SK-N-SH treated with all-trans-retinoic acid at 6 μM for 48 hours (cell line): ENCODE results near the gene CHID1.

Source experiments
- ATAC-seq: fragments of 200-7000 bp; cut with Tn5 transposase; 3 replicates; pipeline ENCODE4 v1.9.1; 2020; ENCODE audit warnings: mild to moderate bottlenecking, moderate library complexity
- ARNTL ChIP-seq: fragments of 450-650 bp; formaldehyde crosslinking; IDR thresholded peaks from 2 replicates; pipeline ENCODE4 v1.5.0; 2020; ENCODE audit warnings: low read depth, mild to moderate bottlenecking, moderate library complexity, borderline replicate concordance
- BACH2 ChIP-seq: fragments of 250-450 bp; sonication (Bioruptor Pico); IDR thresholded peaks from 2 replicates; pipeline ENCODE4 v1.9.0; 2021; ENCODE audit warnings: mild to moderate bottlenecking, borderline replicate concordance
- CREB5 ChIP-seq: fragments of 250-450 bp; sonication (Bioruptor Pico); IDR thresholded peaks from 2 replicates; pipeline ENCODE4 v1.5.1; 2020; ENCODE audit warnings: low read depth, mild to moderate bottlenecking, moderate library complexity
- CSDC2 ChIP-seq: fragments of 250-450 bp; sonication (Bioruptor Pico); IDR thresholded peaks from 2 replicates; pipeline ENCODE4 v1.5.0; 2020; ENCODE audit warnings: mild to moderate bottlenecking, moderate library complexity
- CSRNP3 ChIP-seq: fragments of 250-450 bp; sonication (Bioruptor Pico); IDR thresholded peaks from 2 replicates; pipeline ENCODE4 v1.5.1; 2021; ENCODE audit warnings: mild to moderate bottlenecking, moderate library complexity
- ESRRG ChIP-seq: fragments of 250-450 bp; sonication (Bioruptor Pico); IDR thresholded peaks from 2 replicates; pipeline ENCODE4 v1.6.1; 2021; ENCODE audit warnings: mild to moderate bottlenecking
- GLIS3 ChIP-seq: fragments of 250-450 bp; sonication (Bioruptor Pico); IDR thresholded peaks from 2 replicates; pipeline ENCODE4 v1.5.0; 2020; ENCODE audit warnings: mild to moderate bottlenecking, moderate library complexity
- ISL1 ChIP-seq: fragments of 250-450 bp; sonication (Bioruptor Pico); IDR thresholded peaks from 2 replicates; pipeline ENCODE4 v2.1.2; 2022; ENCODE audit warnings: mild to moderate bottlenecking, moderate library complexity
- OSR1 ChIP-seq: fragments of 250-450 bp; sonication (Bioruptor Pico); IDR thresholded peaks from 2 replicates; pipeline ENCODE4 v1.8.0; 2022; ENCODE audit warnings: moderate library complexity, mild to moderate bottlenecking, inconsistent platforms
- PATZ1 ChIP-seq: fragments of 250-450 bp; sonication (Bioruptor Pico); IDR thresholded peaks from 2 replicates; pipeline ENCODE4 v1.8.0; 2020; ENCODE audit warnings: mild to moderate bottlenecking, moderate library complexity, borderline replicate concordance
- POU6F1 ChIP-seq: fragments of 250-450 bp; sonication (Bioruptor Pico); IDR thresholded peaks from 2 replicates; pipeline ENCODE4 v1.8.0; 2021; ENCODE audit warnings: low read depth, mild to moderate bottlenecking, moderate library complexity, borderline replicate concordance
- PPARA ChIP-seq: fragments of 250-450 bp; sonication (Bioruptor Pico); IDR thresholded peaks from 2 replicates; pipeline ENCODE4 v1.5.0; 2020; ENCODE audit warnings: mild to moderate bottlenecking, borderline replicate concordance
- RARB ChIP-seq: fragments of 250-450 bp; sonication (Bioruptor Pico); IDR thresholded peaks from 2 replicates; pipeline ENCODE4 v1.8.0; 2021; ENCODE audit warnings: mild to moderate bottlenecking, moderate library complexity
- SNAI2 ChIP-seq: fragments of 250-450 bp; sonication (Bioruptor Pico); IDR thresholded peaks from 2 replicates; pipeline ENCODE4 v1.5.0; 2020; ENCODE audit warnings: mild to moderate bottlenecking, moderate library complexity
- TCF4 ChIP-seq: fragments of 250-450 bp; sonication (Bioruptor Pico); IDR thresholded peaks from 2 replicates; pipeline ENCODE4 v1.8.0; 2021; ENCODE audit warnings: mild to moderate bottlenecking, moderate library complexity, borderline replicate concordance
- TOX ChIP-seq: fragments of 250-450 bp; sonication (Bioruptor Pico); IDR thresholded peaks from 2 replicates; pipeline ENCODE4 v1.8.0; 2021; ENCODE audit warnings: mild to moderate bottlenecking, moderate library complexity, borderline replicate concordance
- TSHZ2 ChIP-seq: fragments of 250-450 bp; sonication (Bioruptor Pico); IDR thresholded peaks from 2 replicates; pipeline ENCODE4 v1.5.0; 2020; ENCODE audit warnings: mild to moderate bottlenecking, moderate library complexity
- ZC3H10 ChIP-seq: fragments of 250-450 bp; sonication (Bioruptor Pico); IDR thresholded peaks from 2 replicates; pipeline ENCODE4 v1.5.1; 2021; ENCODE audit warnings: mild to moderate bottlenecking, moderate library complexity
- ZFP3 ChIP-seq: fragments of 250-450 bp; sonication (Bioruptor Pico); IDR thresholded peaks from 2 replicates; pipeline ENCODE4 v1.5.0; 2020; ENCODE audit warnings: mild to moderate bottlenecking, moderate library complexity
- ZNF565 ChIP-seq: fragments of 450-650 bp; formaldehyde crosslinking; conservative IDR thresholded peaks from 2 replicates; pipeline ENCODE4 v1.5.0; 2020; ENCODE audit warnings: low read depth, mild to moderate bottlenecking, moderate library complexity
- ZNF70 ChIP-seq: fragments of 450-650 bp; formaldehyde crosslinking; IDR thresholded peaks from 2 replicates; pipeline ENCODE4 v1.5.0; 2020; ENCODE audit warnings: mild to moderate bottlenecking, moderate library complexity

Gene CHID1

GRCh38 chr11:849104-849824, 61.3 kb downstream of the CHID1 start:
- ATAC-seq, result no peak
- TF ChIP-seq ZFP3 (CRISPR knock-in tag), result no peak
- TF ChIP-seq GLIS3 (CRISPR knock-in tag), result no peak
- no peak for TF ChIP-seq TSHZ2 (CRISPR knock-in tag)
- TF ChIP-seq ISL1 (CRISPR knock-in tag), result no peak
- TF ChIP-seq RARB (CRISPR knock-in tag), result no peak
- TF ChIP-seq SNAI2 (CRISPR knock-in tag), result no peak
- no peak for TF ChIP-seq TOX (CRISPR knock-in tag)
- TF ChIP-seq CSDC2 (CRISPR knock-in tag), result no peak
- TF ChIP-seq TCF4 (CRISPR knock-in tag), result no peak

GRCh38 chr11:848380-848931, 62.2 kb downstream of the CHID1 start:
- ATAC-seq, result peak; percentile 25
- TF ChIP-seq ARNTL (CRISPR knock-in tag) (no peak), TCF4 (CRISPR knock-in tag) (no peak), ZNF565 (CRISPR knock-in tag) (no peak), OSR1 (CRISPR knock-in tag) (no peak), ISL1 (CRISPR knock-in tag) (no peak), GLIS3 (CRISPR knock-in tag) (no peak), TSHZ2 (CRISPR knock-in tag) (no peak), TOX (CRISPR knock-in tag) (no peak), POU6F1 (no peak), BACH2 (CRISPR knock-in tag) (no peak), PPARA (CRISPR knock-in tag) (no peak), CSDC2 (CRISPR knock-in tag) (no peak), CREB5 (no peak), ZC3H10 (CRISPR knock-in tag) (no peak)

- no peak for ATAC-seq
- TF ChIP-seq ZNF565 (CRISPR knock-in tag) (no peak), CSDC2 (CRISPR knock-in tag) (no peak), PATZ1 (CRISPR knock-in tag) (no peak), CSRNP3 (no peak), RARB (CRISPR knock-in tag) (no peak), ESRRG (no peak), PPARA (CRISPR knock-in tag) (no peak), OSR1 (CRISPR knock-in tag) (no peak), TSHZ2 (CRISPR knock-in tag) (no peak), ARNTL (CRISPR knock-in tag) (no peak), SNAI2 (CRISPR knock-in tag) (no peak), ZNF70 (no peak)
These were observed 62.7 kb downstream of the CHID1 start for GRCh38 chr11:847876-848275.
